Lung (tissue), 12 donors: ENCODE data around the gene SCAPER. TPM values are rescaled to one million over a fixed set of nuclear protein-coding genes. Genes with fewer than 3 reads are reported as not detected.
"Not testable (repeated sequence)": the region's sequence is repeated elsewhere in the genome, so short reads cannot be mapped to it uniquely, and the experiment has no call there.

Experiments
- ATAC-seq: fragments of 200-7000 bp; cut with Tn5 transposase; one replicate; pipeline ENCODE4 v1.9.1; 2020; ENCODE audit warnings: moderate number of reproducible peaks; ENCODE audit not compliant: insufficient read depth, low FRiP score
- DNase-seq, 3 donors: peaks; one replicate each; pipeline ENCODE4 v3.0.0-alpha.2; 2013 to 2017
- H3K27ac ChIP-seq, 2 donors: one replicate each; pipeline ENCODE4 v1.5.1; 2013; ENCODE audit warnings: mild to moderate bottlenecking in 2 of 2, moderate library complexity in 2 of 2, control low read depth in 1 of 2, inconsistent platforms in 1 of 2, low read depth in 1 of 2, low read length in 1 of 2
- H3K27me3 ChIP-seq, 3 donors: one replicate each; pipeline ENCODE4 v1.5.1; 2013; ENCODE audit warnings: low read length in 2 of 3; ENCODE audit not compliant: control insufficient read depth in 3 of 3, insufficient read depth in 3 of 3
- H3K36me3 ChIP-seq, 4 donors: one replicate each; pipeline ENCODE4 v1.5.1; 2013; ENCODE audit warnings: low read length in 4 of 4, mild to moderate bottlenecking in 1 of 4, moderate library complexity in 1 of 4; ENCODE audit not compliant: control insufficient read depth in 4 of 4, insufficient read depth in 4 of 4
- H3K4me1 ChIP-seq, 5 donors: one replicate each; pipeline ENCODE4 v1.5.1; 2013; ENCODE audit warnings: low read length in 5 of 5, mild to moderate bottlenecking in 2 of 5, moderate library complexity in 1 of 5; ENCODE audit not compliant: control insufficient read depth in 5 of 5, insufficient read depth in 5 of 5
- H3K4me3 ChIP-seq: one replicate; pipeline ENCODE4 v1.5.1; 2013; ENCODE audit warnings: mild to moderate bottlenecking, control low read depth, moderate library complexity
- H3K9ac ChIP-seq, 2 donors: one replicate each; pipeline ENCODE4 v1.5.1; 2013; ENCODE audit warnings: low read length in 2 of 2, control low read depth in 1 of 2; ENCODE audit not compliant: insufficient read depth in 1 of 2
- H3K9me3 ChIP-seq, 4 donors: one replicate each; pipeline ENCODE4 v1.5.1; 2013; ENCODE audit warnings: low read length in 3 of 4, mild to moderate bottlenecking in 1 of 4, moderate library complexity in 1 of 4; ENCODE audit not compliant: control insufficient read depth in 4 of 4, insufficient read depth in 3 of 4
- CTCF ChIP-seq: IDR thresholded peaks from 2 replicates; pipeline ENCODE4 v1.5.1; 2012; ENCODE audit warnings: mild to moderate bottlenecking; ENCODE audit errors: control extremely low read depth, extremely low read depth
- WGBS, 2 donors: extraction: QIAGEN DNeasy Blood & Tissue Kit; methylation state at CpG; one replicate each; pipeline ENCODE4 v1.1.7; 2013; 5-methylcytosine and 5-hydroxymethylcytosine counted together
- polyA plus RNA-seq, 2 donors: library from polyadenylated mRNA; stranded (reverse); fragments of 200-250 nt; gene quantifications; one replicate each; pipeline ENCODE4 v1.2.1, GENCODE V29; 2013
- total RNA-seq, 2 donors: library from RNA; depleted of rRNA in 1 of 2; stranded (reverse); fragments of >200 nt in 1 of 2; gene quantifications; one replicate each; pipeline ENCODE4 v1.2.1, GENCODE V29; 2014 to 2021
- donor health status: control.
- donor health status: control.
- donor health status: Bipolar disorder and iron deficiency.
- donor health status: healthy.
- donor health status: DM: yes; HTN: yes; CAD: no.

Gene SCAPER
- total and polyA plus RNA-seq, 4 donors: 3.9 to 40.2 (median 19.5) TPM

- Histone ChIP-seq H3K27ac (no peak overlapping the region), H3K9me3 (peaks cover 0 to 4% (median 2%) of the 10 kb centered on the region in 4 donors), H3K27me3 (no peaks in the 10 kb centered on the region), H3K9ac (no peak overlapping the region), H3K36me3 (peaks cover 0 to 5% (median 2%) of the 10 kb centered on the region in 4 donors), H3K4me1 (no peaks in the 10 kb centered on the region), H3K4me3 (no peak overlapping the region)
- DNase-seq (no peak), ATAC-seq (no peak)
- WGBS, 2 donors: 96% methylated on average over 4 of the region's 4 CpGs
- no peak for TF ChIP-seq CTCF
Observed at GRCh38 chr15:76829939-76830338, 75.2 kb downstream of the SCAPER start.

DNA sequence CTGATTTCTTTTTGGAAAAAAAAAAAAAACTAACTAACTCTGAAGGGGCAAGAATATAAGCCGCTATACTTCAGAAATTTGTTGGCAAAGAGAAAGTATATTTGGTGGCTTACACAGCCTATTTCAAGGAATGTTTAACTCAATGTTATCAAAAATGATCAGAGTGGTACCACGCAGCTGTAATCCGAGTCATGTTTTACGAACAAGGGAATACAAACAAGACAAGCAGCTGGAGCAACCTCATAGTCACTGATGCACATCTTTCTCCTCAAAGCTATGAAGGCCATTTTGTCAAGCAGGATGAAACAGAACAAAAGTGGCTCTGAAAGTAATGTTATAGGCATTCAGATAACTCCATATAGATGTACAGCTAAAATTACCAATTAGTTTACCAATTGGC lies 81.2 kb downstream of the SCAPER start:
- DNase-seq: peak in 2 of 3 donors; percentile 6 to 11
- no peak overlapping the region for H3K9ac ChIP-seq
- 93 to 94% methylated on average over 4 of the region's 4 CpGs for WGBS, 2 donors
- H3K27me3 ChIP-seq: no peaks in the 10 kb centered on the region
- TF ChIP-seq CTCF: no peak
- peaks cover 0 to under 1% (median 0%) of the 10 kb centered on the region in 4 donors for H3K9me3 ChIP-seq
- ATAC-seq: no peak
- H3K36me3 ChIP-seq: no peaks in the 10 kb centered on the region
- H3K4me3 ChIP-seq: no peak overlapping the region
- no peaks in the 10 kb centered on the region for H3K4me1 ChIP-seq
- H3K27ac ChIP-seq: no peak overlapping the region

GRCh38 chr15:76823303-76823702 lies 81.8 kb downstream of the SCAPER start:
- 99 to 100% methylated on average over 2 of the region's 2 CpGs for WGBS, 2 donors
- H3K27ac ChIP-seq: no peak overlapping the region
- no peaks in the 10 kb centered on the region for H3K4me1 ChIP-seq
- no peaks in the 10 kb centered on the region for H3K27me3 ChIP-seq
- H3K9me3 ChIP-seq: peaks cover 0 to 4% (median 0%) of the 10 kb centered on the region in 4 donors
- DNase-seq (no peak), ATAC-seq (no peak)
- no peak for TF ChIP-seq CTCF
- no peak overlapping the region for H3K9ac ChIP-seq
- no peak overlapping the region for H3K4me3 ChIP-seq
- no peaks in the 10 kb centered on the region for H3K36me3 ChIP-seq

DNA sequence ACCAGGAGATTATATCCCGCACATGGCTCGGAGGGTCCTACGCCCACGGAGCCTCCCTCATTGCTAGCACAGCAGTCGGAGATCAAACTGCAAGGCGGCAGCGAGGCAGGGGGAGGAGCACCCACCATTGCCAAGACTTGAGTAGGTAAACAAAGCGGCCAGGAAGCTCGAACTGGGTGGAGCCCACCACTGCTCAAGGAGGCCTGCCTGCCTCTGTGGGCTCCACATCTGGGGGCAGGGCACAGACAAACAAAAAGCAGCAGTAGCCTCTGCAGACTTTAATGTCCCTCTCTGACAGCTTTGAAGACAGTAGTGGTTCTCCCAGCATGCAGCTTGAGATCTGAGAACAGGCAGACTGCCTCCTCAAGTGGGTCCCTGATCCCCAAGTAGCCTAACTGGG lies 86.2 kb downstream of the SCAPER start:
- DNase-seq: not testable (repeated sequence)
- 96 to 97% methylated on average over 9 of the region's 9 CpGs for WGBS, 2 donors

More for the DNA sequence above, 86.2 kb downstream of the SCAPER start:
- H3K27me3 ChIP-seq, H3K4me3 ChIP-seq, H3K9me3 ChIP-seq, H3K9ac ChIP-seq, H3K4me1 ChIP-seq, H3K27ac ChIP-seq, H3K36me3 ChIP-seq, ATAC-seq: not testable (repeated sequence)
